ENCODE data around the gene LPCAT1.

GRCh38 chr5:1535646-1536045 lies 11.9 kb upstream of the LPCAT1 start:
- TF ChIP-seq RCOR1 (IDR thresholded peaks at IDR 0.05; ENCODE audit: insufficient replicate concordance, low read length) (no peak), CTCF (conservative IDR thresholded peaks at IDR 0.05; ENCODE audit: low read depth, low read length) (no peak), POLR2A (IDR thresholded peaks at IDR 0.05; ENCODE audit: low read depth, low read length) (no peak), MAFK (IDR thresholded peaks at IDR 0.05; ENCODE audit: low read depth, low read length) (no peak), RFX5 (IDR thresholded peaks at IDR 0.05; ENCODE audit: low read depth, low read length) (no peak), CEBPB (IDR thresholded peaks at IDR 0.05; ENCODE audit: low read depth, low read length) (no peak), RAD21 (IDR thresholded peaks at IDR 0.05; ENCODE audit: low read length) (no peak)

Data from IMR-90 (cell line).